Stimulated activated CD8-positive, alpha-beta memory T cell treated with anti-CD3 and anti-CD28 coated beads, Interleukin-12 subunit alpha, Interleukin-12 subunit beta, amount 100 ng/mL, for 4 hours (primary cell): Measurements from ENCODE around the gene CSTF1.

Experiments
- DNase-seq: peaks from one replicate; pipeline ENCODE4 v3.0.0-alpha.2; 2020; ENCODE audit warnings: low read depth

CSTF1 gene

DNA sequence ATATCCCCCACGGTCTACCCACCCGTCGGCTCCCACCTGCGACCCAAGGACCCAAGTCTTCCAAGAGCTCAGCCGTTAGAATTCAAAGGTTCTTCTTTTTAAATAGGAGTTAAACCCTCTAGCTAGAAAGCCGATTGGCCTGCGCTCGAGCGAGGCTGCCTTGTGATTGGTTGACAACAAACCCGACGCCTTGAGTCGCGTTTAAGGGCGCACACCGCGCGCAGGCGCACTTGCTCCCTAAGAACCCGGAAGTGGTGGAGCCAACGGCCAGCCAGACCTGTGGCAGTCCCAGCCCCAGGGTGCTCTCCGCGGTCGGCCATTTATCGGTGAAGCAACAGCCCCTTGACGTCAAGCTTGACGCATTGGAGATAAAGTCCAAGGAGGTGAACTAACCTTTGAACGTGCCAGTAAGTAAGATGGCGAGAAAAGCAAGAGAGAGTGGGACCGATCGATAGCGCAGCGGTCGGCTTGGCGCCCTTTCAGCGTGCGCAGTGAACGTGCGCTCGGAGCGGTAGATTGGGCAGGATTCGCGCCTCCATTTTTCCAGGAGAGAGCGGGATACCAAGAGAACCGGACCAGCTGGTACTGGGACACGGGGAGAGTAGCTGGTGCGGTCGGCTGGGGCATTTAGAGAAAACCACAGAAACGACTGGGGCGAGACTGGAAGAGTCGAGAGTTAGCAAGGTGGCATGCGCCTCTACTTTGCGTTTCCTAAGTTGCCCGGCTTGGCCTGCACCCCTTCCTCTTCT lies at the start of gene CSTF1, which contains the start of gene AURKA:
Gene CSTF1, plus strand, starts transcription at position 514 of the 749 bp plus-strand sequence. CDS start 2,908 bp downstream, outside the sequence.
Gene AURKA, minus strand, starts transcription at position 84 of the 749 bp plus-strand sequence. CDS start 4,018 bp downstream, outside the sequence.
- peak; percentile 99 for DNase-seq

DNA sequence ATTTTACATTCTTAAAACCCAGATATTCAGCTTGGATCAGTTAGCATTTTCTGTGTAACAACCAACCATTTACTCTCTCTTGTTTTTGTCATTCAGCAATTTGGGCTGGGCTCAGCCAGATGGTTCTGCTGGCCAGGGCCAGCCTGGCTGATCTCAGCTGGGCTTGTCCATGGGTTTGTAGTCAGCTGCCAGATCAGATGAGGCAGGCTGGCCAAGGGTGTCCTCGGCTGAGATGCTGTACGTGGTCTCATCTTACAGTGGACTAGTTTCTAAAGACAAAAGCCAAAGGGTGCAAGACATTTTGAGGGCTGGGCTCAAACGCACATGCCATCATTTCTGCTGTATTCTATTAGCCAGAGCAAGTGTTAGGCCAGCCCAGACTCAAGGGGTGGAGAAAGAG lies 49.7 kb upstream of the CSTF1 start:
- DNase-seq: no peak

- no peak for DNase-seq
These were observed 48.5 kb upstream of the CSTF1 start for GRCh38 chr20:56343861-56344381.

GRCh38 chr20:56345911-56346310 lies 46.5 kb upstream of the CSTF1 start:
- no peak for DNase-seq

DNA sequence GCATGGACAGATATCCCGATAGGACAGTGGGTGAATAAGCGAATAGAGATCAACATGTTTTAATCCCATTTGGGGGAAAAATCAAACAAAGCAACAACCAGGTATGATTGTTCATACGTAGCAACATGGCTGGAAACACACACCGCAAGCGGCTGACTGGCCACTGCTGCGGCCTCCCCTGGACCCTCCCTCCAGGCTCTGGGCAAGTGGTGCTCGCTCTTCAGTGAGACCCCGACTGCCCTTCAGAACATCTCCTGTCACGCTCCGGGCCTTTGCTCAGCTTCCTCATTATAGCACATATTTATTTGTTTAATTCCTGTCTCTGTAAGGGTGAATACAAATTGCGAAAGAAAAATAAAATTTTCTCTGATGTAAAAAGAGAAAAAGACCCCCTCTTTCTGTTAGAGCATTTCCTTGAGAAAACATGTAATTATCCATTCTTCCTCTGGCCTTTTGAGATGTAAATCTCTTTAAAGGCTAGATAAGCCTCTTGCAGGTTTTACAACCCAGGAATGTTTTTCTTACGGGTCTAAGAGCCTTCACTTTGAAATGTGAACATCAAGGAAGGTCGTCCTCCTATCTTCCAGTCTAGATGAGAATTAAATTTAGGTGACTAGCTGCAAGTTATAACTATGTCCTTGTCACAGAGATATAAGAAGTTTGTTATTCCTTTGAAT lies 44.7 kb upstream of the CSTF1 start:
- no peak for DNase-seq

GRCh38 chr20:56348305-56348693 lies 44.1 kb upstream of the CSTF1 start:
- no peak for DNase-seq

- no peak for DNase-seq
These were observed 43.7 kb upstream of the CSTF1 start for GRCh38 chr20:56348746-56349145.

DNA sequence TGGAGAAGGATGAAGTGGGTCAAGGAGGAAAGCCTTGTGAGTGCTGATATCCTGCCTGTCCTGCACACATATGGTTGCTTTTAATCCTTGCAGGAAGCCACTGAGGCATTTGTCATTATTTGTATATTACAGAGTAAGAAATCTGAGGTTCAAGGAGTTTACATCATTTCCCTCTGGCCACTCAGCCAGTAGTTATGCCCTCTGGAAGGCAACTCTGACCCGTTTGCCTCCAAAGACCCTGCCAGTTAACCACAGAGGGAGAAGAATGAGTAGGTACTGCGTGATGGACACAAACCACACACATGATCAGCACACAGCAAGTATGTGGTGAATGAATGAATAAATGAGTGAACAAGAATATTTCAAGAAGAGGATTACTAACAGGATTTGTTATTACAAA lies 41.6 kb upstream of the CSTF1 start:
- DNase-seq: no peak

GRCh38 chr20:56352345-56353055 lies 39.9 kb upstream of the CSTF1 start:
- no peak for DNase-seq

- DNase-seq: no peak
These were observed 39.1 kb upstream of the CSTF1 start for GRCh38 chr20:56353356-56353755.

DNA sequence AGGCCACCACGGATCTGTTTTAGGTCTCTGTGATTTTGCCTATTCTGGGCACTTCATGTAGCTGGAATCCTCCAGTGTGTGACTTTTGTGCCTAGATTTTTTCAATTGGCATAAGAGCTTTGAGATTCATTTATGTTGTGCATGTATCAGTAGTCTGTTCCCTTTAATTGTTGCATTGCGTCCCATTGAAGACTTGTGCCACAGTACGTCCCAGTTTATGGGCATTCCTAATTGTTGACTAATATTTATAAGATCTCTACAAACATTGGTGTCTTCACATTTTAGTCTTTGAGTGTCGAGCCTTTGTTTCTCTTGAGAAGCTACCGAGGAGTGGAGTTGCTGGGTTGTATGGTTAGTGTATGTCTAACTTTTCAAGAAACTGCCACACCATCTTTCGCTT lies 34.4 kb upstream of the CSTF1 start:
- no peak for DNase-seq

GRCh38 chr20:56358600-56359211 lies 33.7 kb upstream of the CSTF1 start, which contains the start of gene FAM210B:
TSS of gene FAM210B (plus strand) at chr20:56358974. CDS start at chr20:56359006, 32 bp downstream.
- peak; percentile 68 for DNase-seq

- DNase-seq: no peak
These were observed 33.0 kb upstream of the CSTF1 start for GRCh38 chr20:56359212-56360132.

- no peak for DNase-seq
These were observed 32.1 kb upstream of the CSTF1 start for GRCh38 chr20:56360133-56360907.

DNA sequence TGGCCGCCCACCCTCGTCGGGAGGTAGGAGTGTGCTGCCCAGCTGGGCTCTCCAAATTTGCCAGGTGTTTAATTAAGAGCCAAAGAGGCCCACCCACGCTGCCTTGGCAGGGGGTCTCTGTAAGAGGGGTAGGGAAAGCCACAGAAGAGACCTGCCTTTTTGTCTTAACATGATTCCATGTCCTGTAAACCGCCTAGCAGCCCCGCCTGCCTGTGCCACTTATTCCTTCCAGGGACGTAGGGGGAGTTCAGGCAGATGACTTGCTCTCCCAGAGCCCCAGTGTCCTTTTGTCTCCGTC lies 31.6 kb upstream of the CSTF1 start:
- no peak for DNase-seq

- no peak for DNase-seq
These were observed 30.5 kb upstream of the CSTF1 start for GRCh38 chr20:56361900-56362299.

GRCh38 chr20:56362833-56363413 lies 29.5 kb upstream of the CSTF1 start:
- no peak for DNase-seq

DNA sequence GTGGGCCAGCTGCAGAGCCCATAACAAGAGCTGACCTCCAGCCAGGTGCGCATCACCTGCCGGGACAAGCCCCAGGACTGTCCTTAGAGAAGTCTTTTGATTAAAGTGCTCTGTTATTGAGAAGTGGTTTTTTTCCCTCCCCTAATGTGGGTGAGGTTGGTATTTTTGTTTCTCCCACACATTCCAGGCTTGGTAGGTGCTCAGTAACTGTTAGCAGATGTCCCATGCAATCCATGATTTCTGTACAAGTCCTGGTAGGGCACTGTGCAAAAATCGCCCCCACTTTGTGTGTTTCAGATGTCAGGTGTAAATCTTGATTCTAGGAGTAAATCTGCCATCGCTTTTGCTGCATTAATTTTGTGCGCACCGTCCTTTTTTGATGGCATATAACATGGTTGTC lies 29.0 kb upstream of the CSTF1 start:
- DNase-seq: no peak

- no peak for DNase-seq
These were observed 23.9 kb upstream of the CSTF1 start for GRCh38 chr20:56368351-56369134.
